Naive thymus-derived CD8-positive, alpha-beta T cell (primary cell): Measurements from ENCODE around the gene CHN1. TPM values are rescaled to one million over a fixed set of nuclear protein-coding genes. Genes with fewer than 3 reads are reported as not detected.
A peak's percentile ranks its signal among the peaks of the same experiment; 100 is the strongest.

Experiments used
- ATAC-seq, 2 donors: fragments of 150-1000 bp; cut with Tn5 transposase in 1 of 2; sonication (Bioruptor Pico), chemical (Tn5 transposase) in 1 of 2; 1 replicate in 1 of 2; 2 replicates in 1 of 2; pipeline ENCODE4 v1.10.0; 2021; ENCODE audit warnings: mild to moderate bottlenecking in 2 of 2, moderate library complexity in 2 of 2
- POLR2A ChIA-PET: fragments of 350-600 bp; sonication (Branson Sonifier 250); formaldehyde crosslinking; loops from one replicate; lab custom pipeline; 2021; ENCODE audit warnings: antibody characterized with exemption; lab: Charles Lee
- DNase-seq, 10 donors: peaks; one replicate each; pipeline versions ENCODE4 v3.0.0 to v3.0.0-alpha.2; 2020 to 2022
- H3K27ac Mint-ChIP-seq, 10 donors: one replicate each; pipeline ENCODE4 v1.8.0; 2020 to 2022; ENCODE audit warnings: mild to moderate bottlenecking in 10 of 10, mixed read lengths in 10 of 10, moderate library complexity in 4 of 10, inconsistent platforms in 1 of 10
- H3K27me3 Mint-ChIP-seq, 5 donors: one replicate each; pipeline ENCODE4 v1.8.0; 2021 to 2022; ENCODE audit warnings: mixed read lengths in 5 of 5
- H3K36me3 Mint-ChIP-seq, 3 donors: one replicate each; pipeline ENCODE4 v1.8.0; 2020 to 2022; ENCODE audit warnings: mixed read lengths in 3 of 3, mild to moderate bottlenecking in 2 of 3, inconsistent platforms in 1 of 3
- H3K4me1 Mint-ChIP-seq, 4 donors: one replicate each; pipeline ENCODE4 v1.8.0; 2021 to 2022; ENCODE audit warnings: mixed read lengths in 4 of 4
- H3K4me3 Mint-ChIP-seq, 10 donors: one replicate each; pipeline ENCODE4 v1.8.0; 2020 to 2022; ENCODE audit warnings: mild to moderate bottlenecking in 10 of 10, mixed read lengths in 10 of 10, moderate library complexity in 6 of 10, inconsistent platforms in 1 of 10
- H3K9me3 Mint-ChIP-seq, 9 donors: one replicate each; pipeline ENCODE4 v1.8.0; 2020 to 2022; ENCODE audit warnings: mixed read lengths in 9 of 9, mild to moderate bottlenecking in 3 of 9, inconsistent platforms in 1 of 9, moderate library complexity in 1 of 9
- polyA plus RNA-seq, 3 donors: library from polyadenylated mRNA; unstranded; fragments of 300-500 nt; fragmentation: Illumina TruSeq; gene quantifications; one replicate each; pipeline ENCODE4 v1.2.3, GENCODE V29; 2021
- total RNA-seq, 8 experiments: library from RNA in 2 of 8; stranded (reverse) in 2 of 8; gene quantifications; one replicate each; pipeline ENCODE4 v1.2.3 and lab custom pipeline; 2021 to 2026

Gene CHN1
- total and polyA plus RNA-seq, 5 experiments from 2014 or later, result 0.58 to 2.2 (median 1.8) TPM

GRCh38 chr2:174992886-174993285, 12.3 kb downstream of the CHN1 start:
- DNase-seq, result no peak
- Mint-ChIP-seq H3K36me3 (no peaks in the 10 kb centered on the region), H3K4me3 (no peak overlapping the region), H3K27me3 (peaks cover 12 to 37% (median 24%) of the 10 kb centered on the region in 5 donors), H3K9me3 (no peaks in the 10 kb centered on the region), H3K4me1 (peaks cover 2 to 7% (median 5%) of the 10 kb centered on the region in 4 donors), H3K27ac (no peak overlapping the region)
- no peak for ATAC-seq
- POLR2A ChIA-PET, result no interaction called here

GRCh38 chr2:174985614-174986013, 19.6 kb downstream of the CHN1 start:
- POLR2A ChIA-PET, result no interaction called here
- no peak overlapping the region for H3K4me3 Mint-ChIP-seq
- H3K9me3 Mint-ChIP-seq, result no peaks in the 10 kb centered on the region
- H3K27ac Mint-ChIP-seq, result no peak overlapping the region
- no peak for ATAC-seq
- peaks cover 2 to 7% (median 5%) of the 10 kb centered on the region in 4 donors for H3K4me1 Mint-ChIP-seq
- H3K27me3 Mint-ChIP-seq, result peaks cover 0 to 15% (median 0%) of the 10 kb centered on the region in 5 donors
- no peaks in the 10 kb centered on the region for H3K36me3 Mint-ChIP-seq
- DNase-seq, result no peak

GRCh38 chr2:174984561-174984960, 20.6 kb downstream of the CHN1 start:
- Mint-ChIP-seq H3K27ac (no peak overlapping the region), H3K27me3 (peaks cover 0 to 10% (median 0%) of the 10 kb centered on the region in 5 donors), H3K9me3 (no peaks in the 10 kb centered on the region), H3K4me3 (no peak overlapping the region), H3K4me1 (no peaks in the 10 kb centered on the region), H3K36me3 (no peaks in the 10 kb centered on the region)
- POLR2A ChIA-PET, result interaction anchor here (0.6 to 1.4 kb wide), 2 partner anchors 23 to 209 kb away, joined by 3 read pairs; no protein-coding TSS in a partner anchor
- no peak for DNase-seq
- no peak for ATAC-seq

GRCh38 chr2:174981331-174981730, 23.9 kb downstream of the CHN1 start:
- POLR2A ChIA-PET, result no interaction called here
- Mint-ChIP-seq H3K27me3 (peaks cover 0 to 12% (median 1%) of the 10 kb centered on the region in 5 donors), H3K4me1 (no peaks in the 10 kb centered on the region), H3K27ac (no peak overlapping the region), H3K36me3 (no peaks in the 10 kb centered on the region), H3K4me3 (no peak overlapping the region), H3K9me3 (no peaks in the 10 kb centered on the region)
- ATAC-seq (no peak), DNase-seq (no peak)

GRCh38 chr2:174979996-174980395, 25.2 kb downstream of the CHN1 start:
- peaks cover 0 to 6% (median 1%) of the 10 kb centered on the region in 4 donors for H3K4me1 Mint-ChIP-seq
- POLR2A ChIA-PET, result no interaction called here
- H3K27me3 Mint-ChIP-seq, result peaks cover 0 to 10% (median 4%) of the 10 kb centered on the region in 5 donors
- H3K9me3 Mint-ChIP-seq, result no peaks in the 10 kb centered on the region
- H3K27ac Mint-ChIP-seq, result no peak overlapping the region
- no peak for ATAC-seq
- no peak overlapping the region for H3K4me3 Mint-ChIP-seq
- no peak for DNase-seq
- no peaks in the 10 kb centered on the region for H3K36me3 Mint-ChIP-seq

- no peak overlapping the region for H3K27ac Mint-ChIP-seq
- no peaks in the 10 kb centered on the region for H3K9me3 Mint-ChIP-seq
- peaks cover 4 to 13% (median 8%) of the 10 kb centered on the region in 5 donors for H3K27me3 Mint-ChIP-seq
- peaks cover 0 to 6% (median 1%) of the 10 kb centered on the region in 4 donors for H3K4me1 Mint-ChIP-seq
- DNase-seq (no peak), ATAC-seq (no peak)
- H3K36me3 Mint-ChIP-seq, result no peaks in the 10 kb centered on the region
- H3K4me3 Mint-ChIP-seq, result no peak overlapping the region
- POLR2A ChIA-PET, result no interaction called here
Measured at GRCh38 chr2:174977364-174977763, 27.8 kb downstream of the CHN1 start.

GRCh38 chr2:174974131-174974530, 31.1 kb downstream of the CHN1 start:
- H3K27ac Mint-ChIP-seq, result no peak overlapping the region
- no peaks in the 10 kb centered on the region for H3K36me3 Mint-ChIP-seq

GRCh38 chr2:174972924-174973323, 32.3 kb downstream of the CHN1 start:
- DNase-seq, result no peak
- Mint-ChIP-seq H3K27ac (no peak overlapping the region), H3K9me3 (no peaks in the 10 kb centered on the region), H3K4me3 (no peak overlapping the region), H3K27me3 (peaks cover 6 to 19% (median 10%) of the 10 kb centered on the region in 5 donors), H3K4me1 (peaks cover 6 to 18% (median 8%) of the 10 kb centered on the region in 4 donors), H3K36me3 (no peaks in the 10 kb centered on the region)
- POLR2A ChIA-PET, result no interaction called here
- ATAC-seq, result no peak

More at GRCh38 chr2:174974131-174974530, 31.1 kb downstream of the CHN1 start:
- no peaks in the 10 kb centered on the region for H3K9me3 Mint-ChIP-seq
- peaks cover 4 to 14% (median 6%) of the 10 kb centered on the region in 4 donors for H3K4me1 Mint-ChIP-seq
- no peak overlapping the region for H3K4me3 Mint-ChIP-seq
- POLR2A ChIA-PET, result no interaction called here
- no peak for ATAC-seq
- H3K27me3 Mint-ChIP-seq, result peaks cover 6 to 19% (median 10%) of the 10 kb centered on the region in 5 donors
- no peak for DNase-seq

GRCh38 chr2:174971868-174972781, 33.1 kb downstream of the CHN1 start:
- H3K27me3 Mint-ChIP-seq, result peaks cover 8 to 19% (median 10%) of the 10 kb centered on the region in 5 donors
- H3K4me1 Mint-ChIP-seq, result peaks cover 6 to 18% (median 8%) of the 10 kb centered on the region in 4 donors
- POLR2A ChIA-PET, result no interaction called here
- H3K9me3 Mint-ChIP-seq, result no peaks in the 10 kb centered on the region
- DNase-seq (no peak), ATAC-seq (no peak)
- no peak overlapping the region for H3K27ac Mint-ChIP-seq
- H3K4me3 Mint-ChIP-seq, result no peak overlapping the region
- H3K36me3 Mint-ChIP-seq, result no peaks in the 10 kb centered on the region

- no peak for ATAC-seq
- Mint-ChIP-seq H3K27me3 (peaks cover 3 to 19% (median 7%) of the 10 kb centered on the region in 5 donors), H3K9me3 (no peaks in the 10 kb centered on the region), H3K27ac (no peak overlapping the region), H3K36me3 (no peaks in the 10 kb centered on the region), H3K4me3 (no peak overlapping the region), H3K4me1 (peaks cover 6 to 13% (median 9%) of the 10 kb centered on the region in 4 donors)
- POLR2A ChIA-PET, result no interaction called here
- no peak for DNase-seq
Measured at GRCh38 chr2:174970092-174970491, 35.1 kb downstream of the CHN1 start.

GRCh38 chr2:174969091-174969734, 36.0 kb downstream of the CHN1 start:
- ATAC-seq, result peak; percentile 77 to 89
- H3K27ac Mint-ChIP-seq, result peak overlapping the region in 5 of 10 donors; percentile 0 to 57 (median 0)

GRCh38 chr2:174967691-174968260, 37.4 kb downstream of the CHN1 start:
- H3K36me3 Mint-ChIP-seq, result no peaks in the 10 kb centered on the region
- H3K9me3 Mint-ChIP-seq, result no peaks in the 10 kb centered on the region
- H3K27me3 Mint-ChIP-seq, result peaks cover 0 to 18% (median 6%) of the 10 kb centered on the region in 5 donors
- H3K27ac Mint-ChIP-seq, result no peak overlapping the region
- DNase-seq (no peak), ATAC-seq (no peak)
- POLR2A ChIA-PET, result no interaction called here
- H3K4me1 Mint-ChIP-seq, result peaks cover 6 to 12% (median 9%) of the 10 kb centered on the region in 4 donors
- no peak overlapping the region for H3K4me3 Mint-ChIP-seq

More at GRCh38 chr2:174969091-174969734, 36.0 kb downstream of the CHN1 start:
- Mint-ChIP-seq H3K36me3 (no peaks in the 10 kb centered on the region), H3K4me3 (peak overlapping the region; percentile 22 to 56 (median 38)), H3K4me1 (peaks cover 6 to 12% (median 9%) of the 10 kb centered on the region in 4 donors), H3K27me3 (peaks cover 3 to 19% (median 7%) of the 10 kb centered on the region in 5 donors), H3K9me3 (no peaks in the 10 kb centered on the region)
- POLR2A ChIA-PET, result no interaction called here
- DNase-seq, result peak in 3 of 10 donors; percentile 17 to 48 (median 40)
